ENCODE results near the gene SIVA1.
A peak's percentile ranks its signal among the peaks of the same experiment; 100 is the strongest.
"Not testable (repeated sequence)": the region's sequence is repeated elsewhere in the genome, so short reads cannot be mapped to it uniquely, and the experiment has no call there.

Gene SIVA1

DNA sequence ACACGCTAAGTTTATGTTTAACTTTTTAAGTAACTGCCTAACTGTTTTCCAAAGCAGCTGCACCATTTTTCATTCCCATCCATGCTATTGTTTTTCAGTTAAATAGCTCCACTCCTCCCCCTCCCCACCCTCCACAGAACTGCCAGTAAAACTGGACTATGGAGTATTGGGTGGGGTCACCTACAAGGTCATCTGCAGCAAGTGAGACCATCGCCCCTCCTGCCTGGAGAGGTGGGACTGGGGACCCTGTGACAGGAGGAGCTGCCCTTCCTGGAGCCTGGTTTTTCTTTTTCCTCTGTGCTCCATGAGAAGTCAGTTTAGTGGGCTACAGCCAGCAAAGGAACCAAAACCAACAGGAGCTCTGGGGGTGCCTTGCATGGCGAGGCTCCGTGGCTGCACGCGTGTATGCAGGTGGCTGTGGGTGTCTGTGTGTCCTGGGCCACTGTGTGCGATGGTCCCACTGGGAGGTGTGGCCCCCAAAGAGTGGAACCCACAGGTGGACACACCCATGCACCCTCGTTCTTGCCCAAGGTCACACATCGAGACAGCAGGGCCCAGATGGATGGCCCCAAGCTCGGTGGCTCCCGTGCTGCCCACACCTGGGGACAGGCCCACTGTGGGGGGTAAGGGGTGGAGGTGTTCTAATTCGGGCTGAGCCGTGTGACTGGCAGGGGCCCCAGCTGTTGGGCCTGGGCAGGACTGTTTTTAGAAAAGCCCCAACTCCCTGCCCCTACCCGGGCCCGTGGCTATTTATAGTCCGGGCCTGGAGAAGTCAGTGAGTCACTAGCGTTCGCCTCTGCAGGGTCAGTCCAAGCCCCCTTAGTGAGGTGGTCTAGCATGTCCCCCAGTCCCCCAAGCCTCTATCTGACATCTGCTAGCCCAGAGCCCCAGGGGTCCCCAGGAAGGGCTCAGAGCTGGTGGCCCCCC is 31.2 kb upstream of the SIVA1 start:
- DNase-seq, result no peak

DNA sequence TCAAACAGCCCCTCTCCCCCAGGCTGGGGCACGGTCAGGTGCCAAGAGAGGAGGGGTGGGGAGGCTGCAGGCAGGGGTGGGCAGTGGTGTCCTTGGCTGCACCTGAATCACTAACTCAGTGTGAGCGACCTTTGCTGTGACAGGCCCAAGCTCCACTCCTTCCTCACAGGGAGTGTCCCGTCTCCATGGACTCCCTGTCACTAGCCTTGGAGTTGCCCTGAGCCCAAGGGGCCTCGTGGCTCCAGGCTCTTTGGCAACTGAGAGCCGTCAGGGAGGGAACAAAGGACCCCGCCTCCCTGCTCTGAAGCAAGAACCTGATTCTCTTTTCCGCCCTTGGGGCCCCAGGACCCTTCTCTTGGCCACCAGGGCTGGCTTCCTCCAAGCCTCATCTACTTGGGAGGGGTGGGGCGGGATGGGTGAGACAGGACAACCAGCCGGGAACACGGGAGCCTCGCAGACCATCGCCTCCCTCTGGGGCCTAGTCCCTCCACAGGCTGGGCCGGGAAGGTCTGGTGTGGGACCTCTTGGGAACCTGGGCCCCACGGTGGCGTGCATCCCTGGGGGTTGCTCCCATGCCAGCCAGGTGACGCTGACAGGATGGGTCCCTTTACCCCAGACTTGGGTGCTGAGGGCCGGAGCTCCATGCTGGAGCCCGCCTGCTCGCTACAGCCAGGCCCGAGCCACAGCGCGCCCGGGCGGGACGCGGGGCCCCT is 29.9 kb upstream of the SIVA1 start:
- no peak for DNase-seq

DNA sequence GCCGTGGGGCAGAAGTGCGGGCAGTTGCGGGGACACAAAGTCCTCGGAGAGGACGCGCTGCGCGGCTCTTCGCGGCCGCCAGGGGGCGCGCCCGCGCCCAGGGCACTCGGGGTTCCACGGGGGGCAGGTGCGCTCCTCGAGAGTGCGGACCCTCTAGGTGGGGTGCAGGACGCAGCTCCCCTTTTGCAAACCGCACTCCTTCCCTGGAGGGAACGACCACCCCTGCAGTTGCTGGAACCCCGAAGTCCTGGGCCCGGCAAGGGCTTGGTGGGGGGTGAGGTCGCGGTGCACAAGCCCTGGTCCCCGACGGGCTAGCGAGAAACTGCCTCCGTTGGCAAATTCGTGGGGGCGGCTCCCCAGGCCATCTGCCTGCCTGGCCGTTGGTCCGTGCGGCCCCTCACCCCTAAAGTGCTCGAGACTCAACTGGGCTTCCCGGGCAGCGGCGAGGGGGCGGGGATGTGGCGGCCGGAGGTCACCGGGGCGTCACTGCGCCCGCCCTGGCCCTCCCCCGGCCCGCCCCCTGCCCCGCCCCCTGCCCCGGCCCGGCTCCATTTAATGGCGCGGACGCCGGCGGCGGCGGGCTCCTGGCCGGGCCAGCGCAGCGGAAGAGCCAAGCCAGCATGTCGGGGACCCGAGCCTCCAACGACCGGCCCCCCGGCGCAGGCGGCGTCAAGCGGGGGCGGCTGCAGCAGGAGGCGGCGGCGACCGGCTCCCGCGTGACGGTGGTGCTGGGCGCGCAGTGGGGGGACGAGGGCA is 29.1 kb upstream of the SIVA1 start, which contains the start of gene ADSS1:
ADSS1 (plus strand) TSS at position 579 of the 756 bp plus-strand sequence; CDS start at position 621, 42 bp downstream.
- DNase-seq, result peak in 10 of 14 donors; percentile 24 to 76 (median 60)

DNA sequence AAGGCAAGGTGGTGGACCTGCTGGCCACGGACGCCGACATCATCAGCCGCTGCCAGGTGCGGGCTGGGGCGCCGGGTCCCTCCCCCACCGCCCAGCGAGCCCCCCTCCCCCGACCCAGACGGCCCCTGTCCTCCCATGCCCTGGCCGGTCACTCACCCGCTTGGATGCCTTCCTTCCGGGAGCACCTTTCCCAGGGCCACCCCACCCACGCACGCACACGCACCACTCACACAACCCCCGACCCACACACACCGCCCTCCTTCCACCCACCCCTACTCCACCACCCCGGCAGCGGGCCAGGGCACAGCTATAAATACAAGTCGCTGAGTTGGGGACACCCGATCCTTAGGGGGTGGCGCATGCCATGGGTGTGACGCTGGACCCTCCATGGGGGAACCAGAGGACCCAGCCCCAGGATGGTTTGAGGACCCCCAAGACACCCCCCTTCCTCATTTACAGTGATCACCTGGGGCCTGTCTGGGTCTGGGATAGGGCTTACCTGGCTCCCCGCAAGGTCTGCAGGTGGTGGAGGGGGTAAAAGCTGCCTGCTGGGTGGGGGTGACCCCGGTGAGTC is 28.5 kb upstream of the SIVA1 start:
- peak in 4 of 14 donors; percentile 24 to 70 (median 56) for DNase-seq

DNA sequence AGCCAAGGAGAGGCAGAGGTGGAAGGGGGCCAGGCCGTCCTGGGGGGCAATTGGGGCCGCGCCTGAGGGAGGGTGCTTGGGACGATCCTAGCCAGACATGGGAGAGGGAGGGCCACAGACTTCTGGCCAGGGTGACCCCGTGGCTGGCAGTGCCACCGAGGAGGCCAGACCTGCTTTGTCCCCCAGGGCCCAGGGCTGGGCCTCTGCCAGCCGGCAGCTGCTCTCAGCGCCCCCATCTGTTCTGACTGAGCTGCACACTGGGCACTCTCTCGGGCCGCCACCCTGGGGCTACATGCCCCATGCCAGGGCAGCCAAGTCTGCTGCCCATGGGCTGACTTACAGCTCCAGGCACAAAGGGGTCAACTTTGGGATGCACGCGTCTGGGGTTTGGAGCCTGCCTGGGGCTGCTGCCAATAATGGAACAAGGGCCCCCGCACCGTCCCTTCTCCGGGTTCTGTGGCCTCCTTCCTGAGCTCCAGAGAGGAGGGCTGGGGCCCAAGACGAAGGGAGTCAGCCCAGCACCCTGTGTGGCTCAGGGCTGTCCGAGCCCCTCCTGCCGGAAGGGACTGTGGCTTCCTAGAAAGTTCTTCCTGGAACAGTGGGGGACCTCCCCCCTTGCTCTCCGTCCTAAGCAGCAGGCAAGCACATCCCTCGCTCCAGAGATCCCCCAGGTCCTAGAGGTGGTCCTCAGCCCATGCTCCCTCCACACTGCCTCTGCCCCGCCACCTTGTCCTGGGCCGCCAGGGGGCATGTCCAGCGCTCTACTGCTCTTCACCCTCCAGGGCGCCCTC is 27.8 kb upstream of the SIVA1 start:
- DNase-seq, result peak in 8 of 14 donors; percentile 18 to 82 (median 40)

DNA sequence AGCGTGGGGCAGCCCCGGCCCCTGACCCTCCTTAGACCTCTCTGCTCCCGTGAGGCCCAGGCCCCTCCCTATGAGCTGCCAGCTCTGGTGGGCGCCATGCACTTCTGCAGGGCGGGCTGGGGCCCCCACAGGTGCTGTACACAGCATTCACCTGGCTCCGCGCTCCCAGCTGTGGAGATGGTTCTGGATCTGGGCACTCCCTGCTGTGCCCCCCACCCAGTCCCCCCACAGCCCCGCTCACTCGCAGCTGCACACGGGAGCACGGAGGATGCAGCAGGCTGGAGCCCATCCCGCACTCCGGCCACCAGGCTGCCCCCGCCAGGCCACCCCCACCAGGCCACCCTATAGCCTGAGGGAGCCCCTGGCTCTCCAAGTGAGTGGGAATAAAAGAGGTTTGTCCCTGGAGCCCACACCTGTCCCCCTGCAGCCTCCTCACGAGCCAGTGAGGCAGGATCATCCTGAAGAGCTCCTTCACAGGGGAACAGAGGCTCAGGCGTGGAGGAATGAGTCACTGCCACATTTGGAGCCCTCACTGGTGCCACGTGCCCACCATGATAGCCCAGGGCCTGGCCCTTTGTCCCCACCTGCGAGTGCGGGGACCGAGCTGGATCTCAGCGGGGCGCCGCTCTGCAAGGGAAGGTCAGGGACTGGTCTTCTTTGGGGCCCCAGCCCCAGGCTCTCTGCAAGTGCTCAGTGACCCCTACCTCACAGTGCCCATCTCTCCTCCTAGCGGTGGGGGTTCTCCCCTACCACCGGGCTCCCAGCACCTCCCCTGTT is 27.0 kb upstream of the SIVA1 start:
- DNase-seq, result no peak

DNA sequence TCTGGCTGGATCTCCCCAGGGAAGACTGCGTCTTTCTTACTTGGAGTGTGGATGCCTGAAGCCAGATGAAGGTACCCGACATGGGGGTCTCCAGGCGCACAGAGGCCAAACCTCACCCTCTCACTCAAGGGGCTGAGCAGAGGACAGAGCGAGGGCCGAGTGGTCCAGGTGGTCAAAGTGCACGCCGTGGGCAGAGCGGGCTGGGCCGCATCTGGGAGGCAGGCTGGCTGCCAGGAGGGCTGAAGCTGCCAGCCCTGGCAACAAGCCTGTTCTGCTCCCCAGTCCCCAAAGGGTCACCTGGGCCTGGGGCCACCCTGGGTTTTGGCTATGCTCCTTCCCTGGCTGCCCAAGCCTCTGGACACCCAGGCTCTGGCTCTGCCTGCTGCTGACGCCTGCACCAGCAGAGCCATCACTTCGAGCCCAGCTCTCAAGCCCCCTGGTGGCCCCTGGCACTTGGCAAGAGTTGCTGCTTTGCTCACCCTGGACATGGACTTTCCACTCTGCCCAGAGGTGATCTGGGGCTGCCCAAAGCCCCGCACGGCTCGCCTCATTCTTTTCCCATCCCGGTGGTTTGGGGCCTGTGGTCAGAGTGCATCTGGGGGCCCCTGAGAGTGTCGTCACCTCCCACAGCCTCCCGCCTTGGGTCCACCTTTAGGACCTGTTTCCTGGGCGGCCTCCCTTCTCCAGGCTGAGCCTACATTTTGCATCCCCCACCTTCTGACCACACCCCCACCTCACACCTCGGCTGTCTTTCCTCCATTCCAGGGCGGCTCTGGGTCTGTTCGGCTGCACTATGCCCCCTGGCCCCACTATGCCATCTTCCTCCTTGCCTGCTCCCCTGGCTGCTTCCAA is 26.1 kb upstream of the SIVA1 start:
- DNase-seq, result no peak

DNA sequence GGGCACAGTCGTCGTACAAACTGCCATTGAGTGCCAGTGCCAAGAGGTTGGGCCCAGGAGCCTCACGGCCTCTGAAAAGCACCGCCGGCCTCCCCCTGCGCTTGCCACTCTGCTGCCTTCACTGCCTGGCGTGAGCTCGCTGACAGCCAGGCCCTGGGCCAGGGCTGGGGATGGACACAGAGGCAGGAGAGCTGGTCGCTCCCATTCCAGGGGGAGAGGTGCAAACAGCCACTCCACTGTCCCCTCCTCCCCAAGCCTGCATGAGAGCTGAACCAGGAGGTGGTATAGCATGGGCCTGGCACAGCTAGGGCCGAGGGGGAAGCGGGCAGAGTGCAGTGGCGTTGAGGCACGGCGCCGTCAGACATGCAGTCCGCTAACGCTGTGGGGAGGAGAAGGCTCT is 24.3 kb upstream of the SIVA1 start:
- DNase-seq, result no peak

DNA sequence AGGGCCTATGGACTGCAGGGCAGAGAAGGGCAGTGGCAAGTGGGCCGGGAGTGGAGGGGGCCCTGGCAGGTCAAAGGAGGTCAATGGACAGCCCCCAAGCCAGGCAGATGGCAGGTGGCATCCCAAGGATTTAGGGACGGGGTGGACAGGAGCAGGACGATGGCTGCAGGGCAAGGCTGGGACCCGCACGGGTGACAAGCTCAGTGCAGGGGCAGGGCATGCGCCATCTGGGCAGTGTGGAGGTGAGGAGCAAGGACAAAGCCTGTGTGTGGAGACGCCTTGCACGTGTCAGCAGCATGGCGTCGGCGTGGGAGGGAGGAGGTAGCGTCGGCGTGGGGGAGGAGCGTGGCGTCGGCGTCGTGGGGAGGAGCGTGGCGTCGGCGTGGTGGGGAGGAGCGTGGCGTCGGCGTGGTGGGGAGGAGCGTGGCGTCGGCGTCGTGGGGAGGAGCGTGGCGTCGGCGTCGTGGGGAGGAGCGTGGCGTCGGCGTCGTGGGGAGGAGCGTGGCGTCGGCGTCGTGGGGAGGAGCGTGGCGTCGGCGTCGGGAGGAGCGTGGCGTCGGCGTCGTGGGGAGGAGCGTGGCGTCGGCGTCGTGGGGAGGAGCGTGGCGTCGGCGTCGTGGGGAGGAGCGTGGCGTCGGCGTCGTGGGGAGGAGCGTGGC is 23.6 kb upstream of the SIVA1 start:
- not testable (repeated sequence) for DNase-seq

DNA sequence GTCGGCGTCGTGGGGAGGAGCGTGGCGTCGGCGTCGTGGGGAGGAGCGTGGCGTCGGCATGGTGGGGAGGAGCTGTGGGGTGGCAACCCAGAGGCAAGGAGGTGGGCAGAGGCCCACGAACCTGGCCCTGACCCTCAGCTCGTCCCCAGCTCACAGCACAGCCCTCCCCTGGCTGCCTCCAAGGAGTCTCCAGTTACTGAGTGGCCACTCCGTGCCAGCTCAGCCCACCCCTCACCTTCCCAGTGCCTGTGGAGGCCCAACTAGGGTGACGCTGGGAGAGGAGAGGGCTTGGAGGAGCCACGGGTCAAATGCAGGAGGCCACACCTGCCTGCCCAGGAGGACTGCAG is 23.1 kb upstream of the SIVA1 start:
- no peak for DNase-seq

DNA sequence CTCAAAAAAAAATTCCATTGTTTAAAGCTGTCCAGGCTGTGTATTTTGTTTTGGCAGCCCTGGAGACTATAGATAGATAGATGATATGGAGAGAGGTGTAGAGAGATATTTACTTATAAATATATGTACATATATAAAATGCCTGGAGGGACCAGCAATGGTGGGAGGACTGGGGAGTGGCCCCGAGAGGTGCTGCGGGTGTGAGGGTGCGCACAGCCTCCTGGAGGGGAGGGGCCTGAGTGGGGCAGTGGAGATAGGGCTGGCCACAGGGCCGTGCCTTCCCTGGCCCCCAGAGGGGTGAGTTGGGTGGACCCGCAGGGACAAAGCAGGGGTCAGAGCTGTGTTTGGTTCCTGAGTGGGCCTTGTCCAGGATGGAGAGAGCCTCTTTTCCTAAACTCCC is 22.5 kb upstream of the SIVA1 start:
- DNase-seq, result no peak

DNA sequence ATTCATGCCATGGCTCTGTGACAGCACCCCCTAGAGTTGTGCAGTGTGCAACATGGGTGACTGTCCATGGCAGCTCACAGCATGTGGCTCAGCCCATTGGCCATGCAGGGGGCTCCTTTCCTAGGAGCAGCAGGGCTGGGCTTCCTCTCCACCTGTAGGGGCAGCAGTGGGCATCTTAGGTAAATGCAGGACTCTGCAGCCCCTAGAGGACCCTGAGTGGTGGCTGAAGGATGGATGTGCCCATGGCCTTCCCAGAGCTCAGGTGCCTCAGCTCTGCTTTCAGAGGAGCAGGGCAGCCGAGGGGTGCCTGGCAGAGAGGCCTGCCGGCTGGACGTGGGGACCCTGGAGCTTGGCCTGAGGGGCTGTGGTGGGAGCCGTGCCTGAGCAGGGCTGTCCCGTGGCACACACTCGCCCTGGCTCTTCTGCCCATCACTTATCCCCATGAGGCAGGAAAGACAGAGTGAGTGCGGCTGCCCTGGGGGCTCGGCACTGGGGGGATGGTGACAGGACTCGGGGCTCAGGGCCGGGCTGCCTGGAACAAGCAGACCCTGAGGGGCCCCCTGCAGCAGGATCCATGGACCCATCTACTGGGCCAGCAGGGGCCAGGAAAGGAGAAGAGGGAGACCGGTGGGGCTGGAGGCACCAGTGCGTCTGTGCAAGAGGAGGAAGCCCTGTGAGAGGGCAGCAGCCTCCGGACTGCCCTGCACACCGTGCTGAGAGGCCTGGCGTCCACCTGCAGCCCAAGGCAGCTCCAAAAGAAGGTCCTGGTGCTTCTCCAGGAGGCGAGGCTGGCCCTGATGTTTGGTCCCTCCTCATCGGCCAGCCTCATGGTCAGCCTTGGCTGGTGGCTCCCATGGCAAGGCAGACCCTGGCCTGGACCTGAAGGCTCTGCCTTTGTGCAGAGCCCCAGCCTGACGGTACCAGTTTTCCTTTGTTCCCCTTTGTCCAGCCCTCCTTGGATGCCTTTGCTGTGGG is 21.3 kb upstream of the SIVA1 start:
- no peak for DNase-seq

DNA sequence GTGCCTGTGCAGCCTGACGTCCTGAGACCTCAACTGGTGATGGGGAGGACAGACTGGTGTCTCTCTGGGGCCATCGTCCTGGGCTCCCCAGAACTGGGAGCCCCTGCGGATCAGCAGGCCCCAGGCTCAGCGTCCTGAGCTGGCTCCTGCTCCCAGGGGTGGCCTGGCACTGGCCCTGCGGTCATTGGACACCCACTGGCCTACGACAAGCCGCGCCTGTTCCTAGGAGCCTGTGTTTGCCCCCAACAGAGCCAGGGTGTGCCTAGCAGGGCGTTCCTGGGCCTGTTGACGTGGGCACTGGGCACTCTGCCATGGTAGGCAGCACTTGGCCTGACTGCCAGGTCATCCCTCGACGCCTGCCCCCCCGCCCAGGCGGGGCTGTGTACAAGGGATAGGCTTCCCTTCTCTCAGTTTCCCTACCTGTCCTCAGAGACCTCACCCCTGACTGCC is 20.6 kb upstream of the SIVA1 start:
- DNase-seq, result peak in 5 of 14 donors; percentile 16 to 46 (median 34)

DNA sequence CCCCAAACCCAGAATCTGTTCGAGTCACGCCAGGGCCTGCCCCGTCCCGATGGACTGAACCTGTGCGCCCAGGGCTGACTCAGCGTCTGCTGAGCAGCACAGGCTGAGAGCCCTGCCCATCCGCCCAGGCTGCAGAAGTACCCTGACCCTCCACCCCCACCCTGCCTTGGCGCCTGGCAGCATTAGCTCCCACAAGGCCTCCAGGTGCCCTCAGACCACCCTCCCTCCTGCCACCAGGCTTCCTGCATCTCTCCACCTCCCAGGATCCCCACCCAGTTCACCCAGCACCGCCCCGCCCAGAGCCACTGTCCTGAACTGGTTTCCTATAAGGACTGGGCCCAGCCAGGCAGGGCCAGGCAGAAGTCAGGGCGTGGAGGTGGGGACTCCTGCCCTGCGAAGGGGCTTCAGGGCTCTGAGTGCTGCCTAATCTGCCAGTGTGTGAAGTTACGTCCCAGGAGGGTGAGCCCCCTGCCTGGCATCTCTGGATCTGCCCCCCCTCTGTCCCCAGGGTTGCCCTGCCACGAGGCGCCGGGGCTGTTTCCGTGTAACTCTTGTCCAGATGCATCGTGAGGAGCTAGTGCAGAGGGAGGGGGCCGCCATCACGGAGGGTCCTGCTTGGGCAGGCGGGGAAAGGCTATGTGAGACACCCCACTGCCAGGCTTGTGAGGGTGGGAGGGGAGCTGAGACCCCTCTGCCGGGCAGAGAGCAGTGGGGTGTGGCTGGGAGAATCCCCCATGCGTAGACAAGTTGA is 19.8 kb upstream of the SIVA1 start:
- DNase-seq, result no peak

DNA sequence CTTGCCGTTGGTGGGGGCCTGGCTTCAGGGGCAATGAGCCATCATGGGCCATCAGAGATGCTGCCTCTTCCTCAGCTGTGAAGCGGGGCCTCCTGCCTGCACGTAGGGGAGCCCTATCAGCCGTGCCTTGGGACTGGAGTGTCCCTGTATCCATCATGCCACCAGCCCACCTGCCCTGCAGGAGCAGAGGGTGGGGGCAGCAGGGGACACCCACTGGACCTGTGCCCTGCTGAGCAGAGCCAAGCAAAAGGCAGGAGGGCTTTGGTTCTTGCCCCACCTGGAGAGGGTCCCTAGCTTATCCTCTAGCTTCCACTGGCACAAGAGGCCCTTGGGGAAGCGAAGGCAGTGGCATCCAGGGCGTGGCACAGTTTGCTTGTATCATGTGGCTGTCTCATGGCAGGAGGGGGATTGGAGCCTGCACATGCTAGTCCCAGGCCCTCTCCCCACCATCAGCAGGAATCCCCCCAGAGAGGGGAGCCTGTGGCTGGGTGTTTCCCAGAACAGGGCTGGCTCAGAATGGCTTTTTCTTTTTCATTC is 18.8 kb upstream of the SIVA1 start:
- DNase-seq, result no peak

DNA sequence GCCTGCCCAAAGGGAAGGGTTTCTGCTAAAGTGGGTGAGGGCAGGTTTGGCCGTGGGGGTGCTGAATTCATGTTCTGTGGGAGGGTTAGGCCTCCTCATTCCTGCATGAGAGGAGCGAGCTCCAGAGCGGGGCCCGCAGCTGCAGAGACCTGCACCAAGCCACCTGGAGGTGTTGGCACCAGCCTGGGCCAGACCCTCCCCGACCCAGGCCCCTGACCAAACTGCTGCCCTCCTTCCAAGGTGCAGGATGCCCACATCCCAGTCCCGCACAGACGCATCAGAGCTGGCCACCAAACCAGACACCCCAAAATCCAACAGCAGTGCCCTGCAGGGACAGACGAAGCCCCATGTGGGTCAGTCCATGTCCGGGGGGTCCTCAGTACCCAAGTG is 18.4 kb upstream of the SIVA1 start:
- DNase-seq, result no peak
